ENCODE data around the gene HDAC9. TPM values are rescaled to one million over a fixed set of nuclear protein-coding genes. Genes with fewer than 3 reads are reported as not detected.
"Not testable (repeated sequence)": the region's sequence is repeated elsewhere in the genome, so short reads cannot be mapped to it uniquely, and the experiment has no call there.

Gene HDAC9
- total RNA-seq, 2 donors from 2014 or later = 4.9 to 12.9 TPM

DNA sequence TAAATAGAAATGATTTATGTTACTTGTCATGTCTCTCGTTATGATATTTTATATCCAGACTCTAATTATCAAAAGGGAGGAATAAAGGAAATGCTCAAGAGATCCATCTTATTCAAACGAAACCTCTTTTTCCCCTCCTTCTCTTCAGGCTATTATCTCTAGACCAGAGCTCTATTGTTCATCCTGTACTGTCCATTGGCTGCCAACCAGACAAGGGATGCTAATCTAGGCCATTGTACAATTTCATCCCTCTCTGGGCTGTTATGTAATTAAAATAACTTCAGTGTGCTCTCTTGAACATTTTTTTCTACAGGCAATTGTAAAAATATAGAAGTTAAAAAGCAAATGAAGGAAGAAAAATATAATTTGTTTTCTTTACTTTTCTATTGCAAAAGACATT lies 220.4 kb downstream of the HDAC9 start:
- no peak for ATAC-seq
- intact Hi-C loops (cut with DNase I) = no loop called here
- 47 to 48% methylated on average over 2 of the region's 2 CpGs for WGBS, 2 donors

DNA sequence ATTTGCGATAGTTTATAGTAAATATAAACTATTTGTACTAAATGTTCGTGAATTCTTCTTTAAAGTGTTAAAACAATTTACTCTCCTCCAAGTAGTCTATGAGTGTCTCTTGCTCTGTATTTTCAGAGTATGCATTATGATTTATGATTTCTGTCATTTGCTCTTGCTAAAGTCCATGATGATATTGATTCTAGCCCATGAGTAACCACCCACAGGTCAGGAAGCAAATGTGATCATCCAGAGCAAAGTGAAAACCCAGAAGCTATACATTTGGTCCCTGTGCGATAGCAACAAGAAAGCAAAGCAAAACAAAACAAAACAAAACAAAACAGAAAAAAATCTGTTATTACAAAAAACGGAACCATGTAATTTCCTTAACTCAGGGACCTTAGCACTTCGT lies 225.9 kb downstream of the HDAC9 start:
- Histone ChIP-seq H3K9me3 (no peaks in the 10 kb centered on the region), H3K36me3 (replicated peaks in 1 of 2; ENCODE audit: insufficient read depth in 1 of 2, low read depth in 2 of 2) (no peaks in the 10 kb centered on the region), H3K27ac (no peak overlapping the region), H3K4me1 (no peaks in the 10 kb centered on the region), H3K4me3 (no peak overlapping the region), H3K27me3 (no peaks in the 10 kb centered on the region)
- ATAC-seq (no peak), DNase-seq (no peak)
- WGBS, 2 donors = 70 to 73% methylated on average over 5 of the region's 5 CpGs
- intact Hi-C loops (cut with DNase I) = no loop called here
- TF ChIP-seq POLR2A (IDR thresholded peaks at IDR 0.05) = no peak
- TF ChIP-seq, protein P1, sequence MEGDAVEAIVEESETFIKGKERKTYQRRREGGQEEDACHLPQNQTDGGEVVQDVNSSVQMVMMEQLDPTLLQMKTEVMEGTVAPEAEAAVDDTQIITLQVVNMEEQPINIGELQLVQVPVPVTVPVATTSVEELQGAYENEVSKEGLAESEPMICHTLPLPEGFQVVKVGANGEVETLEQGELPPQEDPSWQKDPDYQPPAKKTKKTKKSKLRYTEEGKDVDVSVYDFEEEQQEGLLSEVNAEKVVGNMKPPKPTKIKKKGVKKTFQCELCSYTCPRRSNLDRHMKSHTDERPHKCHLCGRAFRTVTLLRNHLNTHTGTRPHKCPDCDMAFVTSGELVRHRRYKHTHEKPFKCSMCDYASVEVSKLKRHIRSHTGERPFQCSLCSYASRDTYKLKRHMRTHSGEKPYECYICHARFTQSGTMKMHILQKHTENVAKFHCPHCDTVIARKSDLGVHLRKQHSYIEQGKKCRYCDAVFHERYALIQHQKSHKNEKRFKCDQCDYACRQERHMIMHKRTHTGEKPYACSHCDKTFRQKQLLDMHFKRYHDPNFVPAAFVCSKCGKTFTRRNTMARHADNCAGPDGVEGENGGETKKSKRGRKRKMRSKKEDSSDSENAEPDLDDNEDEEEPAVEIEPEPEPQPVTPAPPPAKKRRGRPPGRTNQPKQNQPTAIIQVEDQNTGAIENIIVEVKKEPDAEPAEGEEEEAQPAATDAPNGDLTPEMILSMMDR (IDR thresholded peaks at IDR 0.05) = no peak

More for the DNA sequence above, 220.4 kb downstream of the HDAC9 start:
- Histone ChIP-seq H3K36me3 (replicated peaks in 1 of 2; ENCODE audit: insufficient read depth in 1 of 2, low read depth in 2 of 2) (no peaks in the 10 kb centered on the region), H3K9me3 (no peaks in the 10 kb centered on the region), H3K27ac (no peak overlapping the region), H3K27me3 (no peaks in the 10 kb centered on the region), H3K4me3 (no peak overlapping the region), H3K4me1 (no peaks in the 10 kb centered on the region)
- TF ChIP-seq, protein P1 (IDR thresholded peaks at IDR 0.05) = no peak
- no peak for TF ChIP-seq POLR2A (IDR thresholded peaks at IDR 0.05)
- no peak for DNase-seq

DNA sequence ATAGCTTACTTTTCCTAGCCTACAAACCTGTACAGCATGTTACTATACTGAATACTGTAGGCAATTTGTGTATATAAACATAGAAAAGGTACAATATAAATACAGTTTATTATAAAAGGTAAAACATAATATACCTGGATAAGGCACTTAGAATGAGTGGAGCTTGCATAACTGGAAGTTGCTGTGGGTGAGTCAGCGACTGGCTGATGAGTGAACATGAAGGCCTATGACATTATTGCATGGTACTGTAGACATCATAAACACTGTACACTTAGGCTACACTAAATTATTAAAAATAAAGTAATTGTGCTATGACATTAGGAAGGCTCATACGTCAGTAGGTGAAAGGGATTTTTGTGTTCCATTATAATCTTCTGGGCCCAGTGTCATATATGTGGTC lies 228.8 kb downstream of the HDAC9 start:
- no peak for TF ChIP-seq POLR2A (IDR thresholded peaks at IDR 0.05)
- TF ChIP-seq, protein P1 (IDR thresholded peaks at IDR 0.05) = no peak
- Histone ChIP-seq H3K9me3 (no peaks in the 10 kb centered on the region), H3K4me3 (no peak overlapping the region), H3K27me3 (no peaks in the 10 kb centered on the region), H3K27ac (no peak overlapping the region), H3K4me1 (no peaks in the 10 kb centered on the region), H3K36me3 (replicated peaks in 1 of 2; ENCODE audit: insufficient read depth in 1 of 2, low read depth in 2 of 2) (no peaks in the 10 kb centered on the region)
- 69 to 71% methylated on average over 2 of the region's 2 CpGs for WGBS, 2 donors
- no peak for DNase-seq
- ATAC-seq = no peak
- intact Hi-C loops (cut with DNase I) = no loop called here

DNA sequence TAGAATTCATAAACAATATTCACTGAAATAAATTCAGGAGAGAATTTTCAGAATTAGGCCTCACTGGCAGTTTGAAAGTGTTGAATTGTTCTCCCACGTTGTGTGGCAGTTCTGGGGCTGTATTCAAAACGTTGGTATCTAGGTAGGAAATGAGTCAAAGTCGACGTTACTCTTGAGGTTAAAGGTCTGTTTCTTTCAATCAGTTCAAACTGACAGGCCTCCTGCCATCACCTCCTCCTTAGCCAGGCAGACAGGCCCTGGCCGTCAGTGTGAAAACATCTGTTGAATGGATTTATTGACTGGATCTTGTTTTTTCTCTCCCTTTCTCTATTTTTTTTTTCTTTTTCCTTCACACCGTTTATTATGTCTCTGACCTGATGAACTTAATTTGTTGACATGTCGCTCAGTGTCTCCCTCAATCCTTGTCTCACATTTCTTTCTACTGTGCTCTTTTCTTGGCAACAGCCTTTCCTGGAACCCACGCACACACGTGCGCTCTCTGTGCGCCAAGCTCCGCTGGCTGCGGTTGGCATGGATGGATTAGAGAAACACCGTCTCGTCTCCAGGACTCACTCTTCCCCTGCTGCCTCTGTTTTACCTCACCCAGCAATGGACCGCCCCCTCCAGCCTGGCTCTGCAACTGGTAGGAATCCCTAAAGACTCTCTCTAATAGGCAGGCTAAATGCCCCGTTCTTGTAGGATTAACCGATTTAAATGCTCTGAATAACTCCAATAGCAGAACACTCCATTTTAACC lies 231.7 kb downstream of the HDAC9 start:
- H3K27ac ChIP-seq = no peak overlapping the region
- H3K4me3 ChIP-seq = no peak overlapping the region
- ATAC-seq (no peak), DNase-seq (no peak)
- WGBS, 2 donors = 56 to 61% methylated on average over 18 of the region's 18 CpGs
- no peaks in the 10 kb centered on the region for H3K36me3 ChIP-seq (replicated peaks in 1 of 2; ENCODE audit: insufficient read depth in 1 of 2, low read depth in 2 of 2)
- H3K9me3 ChIP-seq = no peaks in the 10 kb centered on the region
- no peaks in the 10 kb centered on the region for H3K27me3 ChIP-seq
- H3K4me1 ChIP-seq = no peaks in the 10 kb centered on the region
- TF ChIP-seq, protein P1 (IDR thresholded peaks at IDR 0.05) = no peak
- no peak for TF ChIP-seq POLR2A (IDR thresholded peaks at IDR 0.05)
- intact Hi-C loops (cut with DNase I) = no loop called here

DNA sequence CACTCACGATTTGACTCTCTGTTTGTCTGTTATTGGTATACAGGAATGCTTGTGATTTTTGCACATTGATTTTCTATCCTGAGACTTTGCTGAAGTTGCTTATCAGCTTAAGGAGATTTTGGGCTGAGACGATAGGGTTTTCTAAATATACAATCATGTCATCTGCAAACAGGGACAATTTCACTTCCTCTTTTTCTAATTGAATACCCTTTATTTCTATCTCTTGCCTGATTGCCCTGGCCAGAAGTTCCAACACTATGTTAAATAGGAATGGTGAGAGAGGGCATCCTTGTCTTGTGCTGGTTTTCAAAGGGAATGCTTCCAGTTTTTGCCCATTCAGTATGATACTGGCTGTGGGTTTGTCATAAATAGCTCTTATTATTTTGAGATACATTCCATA lies 240.5 kb downstream of the HDAC9 start:
- 45 to 58% methylated on average over 2 of the region's 2 CpGs for WGBS, 2 donors
- ATAC-seq; H3K27ac ChIP-seq; H3K27me3 ChIP-seq; intact Hi-C loops (cut with DNase I); H3K36me3 ChIP-seq (replicated peaks in 1 of 2; ENCODE audit: insufficient read depth in 1 of 2, low read depth in 2 of 2); DNase-seq; H3K4me3 ChIP-seq; H3K9me3 ChIP-seq; H3K4me1 ChIP-seq: not testable (repeated sequence)
